A549 (cell line): Measurements from ENCODE around the gene ARHGAP22.

Experiments
- CBX8 ChIP-seq: fragments of 200-600 bp; sonication (generic); IDR thresholded peaks from 2 replicates; pipeline ENCODE4 v1.6.1; 2016
- FOSL2 ChIP-seq, 2 experiments: fragments of 450-650 bp in 1 of 2; fragments of >200 bp in 1 of 2; sonication (Bioruptor Twin) in 1 of 2; formaldehyde crosslinking; IDR thresholded peaks; 2 replicates each; pipeline versions ENCODE4 v1.5.0 to v1.6.1; 2016 to 2020; ENCODE audit warnings: mild to moderate bottlenecking in 1 of 2, moderate library complexity in 1 of 2
- GATA3 ChIP-seq: IDR thresholded peaks from 2 replicates; pipeline ENCODE4 v1.6.1; 2012; ENCODE audit warnings: borderline replicate concordance
- MAX ChIP-seq: IDR thresholded peaks from 2 replicates; pipeline ENCODE4 v1.6.1; 2012
- POLR2A ChIP-seq: IDR thresholded peaks from 2 replicates; pipeline ENCODE4 v1.6.1; 2012; ENCODE audit warnings: mild to moderate bottlenecking, low read length
- REST ChIP-seq: fragments of 200-600 bp; sonication (generic); IDR thresholded peaks from 2 replicates; pipeline ENCODE4 v1.6.1; 2016; ENCODE audit warnings: antibody characterized with exemption, mild to moderate bottlenecking, moderate library complexity
- RNF2 ChIP-seq: fragments of 200-600 bp; sonication (generic); IDR thresholded peaks from 2 replicates; pipeline ENCODE4 v1.6.1; 2016; ENCODE audit warnings: low read depth, mild to moderate bottlenecking, antibody characterized with exemption, moderate library complexity, borderline replicate concordance
- TF ChIP-seq, protein P1 (sequence below): fragments of >200 bp; sonication (Bioruptor Twin); formaldehyde crosslinking; IDR thresholded peaks from 3 replicates; pipeline ENCODE4 v1.5.1; 2016

- TF ChIP-seq REST (no peak), POLR2A (no peak), GATA3 (no peak), MAX (no peak), CBX8 (no peak), RNF2 (no peak), FOSL2 (IDR thresholded peaks at IDR 0.05) (no peak), FOSL2 (CRISPR knock-in tag; IDR thresholded peaks at IDR 0.05) (no peak)
- TF ChIP-seq, protein P1, sequence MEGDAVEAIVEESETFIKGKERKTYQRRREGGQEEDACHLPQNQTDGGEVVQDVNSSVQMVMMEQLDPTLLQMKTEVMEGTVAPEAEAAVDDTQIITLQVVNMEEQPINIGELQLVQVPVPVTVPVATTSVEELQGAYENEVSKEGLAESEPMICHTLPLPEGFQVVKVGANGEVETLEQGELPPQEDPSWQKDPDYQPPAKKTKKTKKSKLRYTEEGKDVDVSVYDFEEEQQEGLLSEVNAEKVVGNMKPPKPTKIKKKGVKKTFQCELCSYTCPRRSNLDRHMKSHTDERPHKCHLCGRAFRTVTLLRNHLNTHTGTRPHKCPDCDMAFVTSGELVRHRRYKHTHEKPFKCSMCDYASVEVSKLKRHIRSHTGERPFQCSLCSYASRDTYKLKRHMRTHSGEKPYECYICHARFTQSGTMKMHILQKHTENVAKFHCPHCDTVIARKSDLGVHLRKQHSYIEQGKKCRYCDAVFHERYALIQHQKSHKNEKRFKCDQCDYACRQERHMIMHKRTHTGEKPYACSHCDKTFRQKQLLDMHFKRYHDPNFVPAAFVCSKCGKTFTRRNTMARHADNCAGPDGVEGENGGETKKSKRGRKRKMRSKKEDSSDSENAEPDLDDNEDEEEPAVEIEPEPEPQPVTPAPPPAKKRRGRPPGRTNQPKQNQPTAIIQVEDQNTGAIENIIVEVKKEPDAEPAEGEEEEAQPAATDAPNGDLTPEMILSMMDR: no peak
Measured at GRCh38 chr10:48457949-48458661, 146.8 kb downstream of the ARHGAP22 start.
